Left colon (tissue), 2 donors: Measurements from ENCODE around the gene FCMR. TPM values are rescaled to one million over a fixed set of nuclear protein-coding genes. Genes with fewer than 3 reads are reported as not detected.
A peak's percentile ranks its signal among the peaks of the same experiment; 100 is the strongest.
"Not testable (repeated sequence)": the region's sequence is repeated elsewhere in the genome, so short reads cannot be mapped to it uniquely, and the experiment has no call there.

ENCODE experiments used
- ATAC-seq: fragments of 200-7000 bp; cut with Tn5 transposase; one replicate; pipeline ENCODE4 v1.9.1; 2020; ENCODE audit warnings: mild to moderate bottlenecking, moderate library complexity
- DNase-seq, 2 donors: peaks; one replicate each; pipeline ENCODE4 v3.0.0-alpha.2; 2020
- intact Hi-C, 2 donors: fragments of 100-400 bp; cut with DNase I in 1 of 2; cut with micrococcal nuclease in 1 of 2; formaldehyde crosslinking; loops; one replicate each; pipeline versions ENCODE4 v1.11.2 to v1.14.0; 2022; cut with DNase I, micrococcal nuclease
- total RNA-seq, 2 donors: library from RNA; stranded (reverse); fragmentation: NEBNext Ultra II Directional; extraction: Animal tissue kit (Norgen Biotek cat#: 25700); gene quantifications; one replicate each; pipeline ENCODE4 v1.2.1, GENCODE V29; 2021
- donor health status: DM: no; HTN: no; CAD: no.
- donor health status: DM: yes; HTN: yes; CAD: no.

FCMR gene
- total RNA-seq, 2 donors from 2014 or later: 1.6 to 4.8 TPM

DNA sequence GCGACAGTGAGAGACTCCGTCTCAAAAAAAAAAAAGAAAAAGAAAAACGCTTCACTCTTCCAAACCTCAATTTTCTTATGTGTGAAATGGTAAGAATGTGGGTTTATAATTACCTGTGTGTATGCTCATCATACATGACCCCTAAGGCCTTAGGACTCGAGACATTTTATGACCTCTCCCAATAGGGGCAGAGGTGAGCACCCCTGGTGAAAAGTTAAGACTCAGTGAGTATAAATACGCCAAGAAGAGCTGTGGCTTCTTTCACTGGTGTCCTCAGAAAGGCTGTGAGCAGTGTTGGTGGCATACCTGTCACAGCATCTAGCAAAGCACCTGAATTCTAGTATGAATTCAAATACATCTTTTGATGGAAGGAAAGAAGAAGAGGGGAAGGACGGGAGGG is 7.8 kb upstream of the FCMR start:
- intact Hi-C loops: no loop called here
- ATAC-seq (no peak), DNase-seq (no peak)

DNA sequence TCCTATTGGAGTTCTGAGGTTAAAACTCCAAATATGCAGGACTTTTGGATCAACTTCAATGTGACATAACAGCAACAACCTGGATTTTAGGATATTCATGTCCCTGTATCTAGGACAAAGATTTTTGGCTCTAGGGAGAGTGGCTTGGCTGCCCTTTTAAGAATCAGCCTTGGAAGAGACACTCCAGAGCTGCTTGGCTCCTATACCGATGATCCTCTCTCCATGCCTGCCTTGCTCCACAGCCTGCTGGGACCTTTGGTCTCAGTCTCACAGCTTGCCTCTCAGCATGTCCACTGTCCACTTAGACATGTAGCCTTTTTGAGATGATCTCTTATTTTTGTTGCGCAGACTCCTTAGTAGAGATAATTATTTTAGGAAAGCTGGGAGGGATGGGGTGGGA is 4.5 kb upstream of the FCMR start:
- DNase-seq: no peak
- intact Hi-C loops: no loop called here
- peak; percentile 26 for ATAC-seq

GRCh38 chr1:206925106-206925736 is 3.5 kb upstream of the FCMR start:
- intact Hi-C loops: no loop called here
- DNase-seq (peak; percentile 82 to 83), ATAC-seq (peak; percentile 55)

GRCh38 chr1:206924592-206925105 is 2.9 kb upstream of the FCMR start:
- intact Hi-C loops: no loop called here
- ATAC-seq (no peak), DNase-seq (no peak)

GRCh38 chr1:206923961-206924557 is 2.3 kb upstream of the FCMR start:
- intact Hi-C loops, ATAC-seq, DNase-seq: not testable (repeated sequence)

- ATAC-seq (no peak), DNase-seq (peak; percentile 37 to 65)
- intact Hi-C loops: no loop called here
These were observed 1.5 kb upstream of the FCMR start for GRCh38 chr1:206923009-206923960.

DNA sequence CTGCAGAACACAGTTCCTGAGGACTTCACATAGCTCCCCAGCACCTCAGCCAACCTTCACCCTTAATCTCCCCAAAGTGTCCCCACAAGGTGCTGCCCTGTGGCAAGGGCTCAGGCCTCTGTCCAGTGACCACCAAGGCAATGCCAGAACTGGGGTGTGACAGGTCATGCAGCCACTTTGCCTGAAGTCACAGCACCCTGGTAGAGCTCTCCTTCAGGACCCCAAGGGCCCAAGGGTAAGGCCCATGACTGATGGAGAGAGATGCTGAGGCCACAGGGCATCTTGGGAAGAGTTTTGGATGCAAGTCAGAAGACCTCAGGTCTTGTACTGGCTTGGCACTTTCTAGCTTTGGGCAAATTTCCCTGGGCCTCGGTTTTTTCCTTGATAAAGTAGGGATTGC is 783 bp upstream of the FCMR start:
- DNase-seq (no peak), ATAC-seq (no peak)
- intact Hi-C loops: no loop called here

DNA sequence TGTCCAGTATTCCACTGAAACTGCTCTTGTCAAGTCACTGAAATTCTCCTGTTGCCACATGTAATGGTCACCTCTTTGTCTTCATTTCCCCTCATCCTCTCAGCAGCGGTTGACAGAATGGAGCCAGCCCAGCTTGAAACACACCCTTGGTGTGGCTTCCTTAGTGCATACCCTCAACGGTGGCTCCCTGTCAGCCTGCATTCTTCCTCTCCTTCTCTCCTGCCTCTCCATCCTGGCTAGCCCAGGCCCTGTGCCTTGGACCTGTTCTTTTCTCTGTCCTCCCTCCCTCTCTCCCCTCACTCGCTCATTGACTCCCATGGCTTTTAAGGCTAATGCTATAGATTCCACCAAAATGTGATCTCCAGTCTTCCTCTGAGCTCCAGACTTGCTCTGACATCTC is 3.7 kb downstream of the FCMR start:
- DNase-seq: no peak
- no peak for ATAC-seq
- intact Hi-C loops: loop anchor here in 1 of 2 donors (10.0 kb wide), 2 partner anchors 183 to 283 kb away; partner anchors contain the start of gene DYRK3

DNA sequence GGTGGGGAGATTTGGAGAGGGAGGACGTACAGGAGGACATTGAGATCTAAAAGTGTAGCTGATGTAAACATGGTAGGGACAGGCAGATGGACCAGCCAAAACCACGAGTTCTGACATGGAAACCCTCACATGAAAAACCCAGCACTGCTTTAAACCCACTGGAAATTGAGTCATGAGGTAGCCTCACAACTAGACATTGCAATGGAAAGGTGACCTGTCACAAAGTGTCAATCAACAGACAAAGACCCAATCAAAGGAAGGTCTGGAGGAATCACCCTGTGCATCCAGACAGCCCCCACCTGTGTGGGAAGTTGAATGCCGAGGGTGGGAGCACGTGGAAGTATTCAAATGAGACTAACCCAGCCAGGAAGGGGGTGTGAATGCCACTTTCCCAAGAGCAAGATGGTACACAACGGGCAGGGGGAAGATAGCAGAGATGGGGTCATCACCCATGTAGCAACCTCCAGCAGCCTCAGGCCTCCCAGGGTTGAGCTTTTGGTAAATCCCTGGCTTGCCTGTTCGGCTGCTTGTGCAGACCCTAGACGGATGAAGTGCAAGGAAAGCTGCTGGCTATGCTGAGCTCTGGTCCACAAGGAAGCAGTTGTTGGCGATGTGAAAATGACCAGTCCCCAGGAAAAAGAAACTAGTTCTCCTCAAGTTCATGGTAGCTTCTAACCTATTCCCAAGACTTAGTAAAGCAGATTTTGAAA is 5.6 kb downstream of the FCMR start:
- no peak for ATAC-seq
- intact Hi-C loops: loop anchor here in 1 of 2 donors (10.0 kb wide), 2 partner anchors 181 to 281 kb away; partner anchors contain the start of gene DYRK3

GRCh38 chr1:206915030-206915735 is 6.6 kb downstream of the FCMR start:
- ATAC-seq (no peak), DNase-seq (no peak)
- intact Hi-C loops: loop anchor here in 1 of 2 donors (10.0 kb wide), 2 partner anchors 180 to 280 kb away; partner anchors contain the start of gene DYRK3

More for the DNA sequence above, 5.6 kb downstream of the FCMR start:
- DNase-seq: no peak

GRCh38 chr1:206913766-206914537 is 7.8 kb downstream of the FCMR start:
- no peak for ATAC-seq
- DNase-seq: no peak
- intact Hi-C loops: loop anchor here in 1 of 2 donors (10.0 kb wide), 2 partner anchors 179 to 279 kb away; partner anchors contain the start of gene DYRK3

GRCh38 chr1:206912445-206913095 is 9.2 kb downstream of the FCMR start:
- DNase-seq (peak; percentile 60), ATAC-seq (peak; percentile 57)
- intact Hi-C loops: loop anchor here in 1 of 2 donors (10.0 kb wide), 2 partner anchors 178 to 278 kb away; partner anchors contain the start of gene DYRK3

DNA sequence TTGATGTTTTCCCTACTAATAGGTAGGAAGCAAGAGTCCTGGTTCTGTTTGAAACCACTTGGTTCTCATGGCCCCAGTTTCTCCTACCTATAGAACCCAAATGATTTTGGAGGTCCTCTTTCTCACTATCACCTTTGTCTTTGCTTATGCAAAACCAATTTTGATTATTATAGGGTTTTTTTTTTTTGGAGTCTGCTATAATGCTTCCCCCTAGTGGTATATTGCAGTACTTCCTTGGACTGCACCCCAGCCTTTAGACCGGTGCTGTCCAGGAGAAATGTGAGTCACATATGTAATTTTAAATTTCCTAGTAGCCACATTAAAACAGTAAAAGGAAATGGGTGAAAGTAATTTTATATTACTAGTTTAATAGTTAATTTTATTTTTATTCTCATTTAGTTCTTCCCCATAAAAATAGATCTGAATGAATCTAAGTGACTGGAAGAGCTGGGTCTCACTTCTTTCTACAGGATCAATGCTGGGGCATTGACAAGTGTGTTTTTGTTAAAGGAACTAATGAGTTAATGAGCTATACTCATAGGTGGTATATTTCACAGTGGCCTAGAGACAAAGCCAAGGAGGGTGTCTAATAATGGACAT is 10.6 kb downstream of the FCMR start:
- DNase-seq (no peak), ATAC-seq (peak; percentile 31)
- intact Hi-C loops: loop anchor here in 1 of 2 donors (10.0 kb wide), 2 partner anchors 176 to 276 kb away; partner anchors contain the start of gene DYRK3

GRCh38 chr1:206909883-206910318 is 11.8 kb downstream of the FCMR start:
- peak; percentile 5 for ATAC-seq
- no peak for DNase-seq
- intact Hi-C loops: loop anchor here in 1 of 2 donors (10.0 kb wide), 2 partner anchors 175 to 275 kb away; partner anchors contain the start of gene DYRK3

- DNase-seq (peak; percentile 76 to 82), ATAC-seq (peak; percentile 86)
- intact Hi-C loops: no loop called here
These were observed 12.4 kb downstream of the FCMR start for GRCh38 chr1:206909161-206909882.
